ENCODE results near the gene FN3K. TPM values are rescaled to one million over a fixed set of nuclear protein-coding genes. Genes with fewer than 3 reads are reported as not detected.
A peak's percentile ranks its signal among the peaks of the same experiment; 100 is the strongest.

Gene FN3K
- 3.3 TPM for polyA plus RNA-seq (2013, experiment 1 of 2; ENCODE audit: insufficient read length)
- 3.8 TPM for polyA plus RNA-seq (2013, experiment 2 of 2; ENCODE audit: insufficient read length)

GRCh38 chr17:82734987-82735866 is at the start of gene FN3K:
Gene FN3K, plus strand, starts transcription at chr17:82735615. Its CDS starts 22 bp downstream, at chr17:82735637.
- DNase-seq, result peak; percentile 44

- DNase-seq, result no peak
Measured at GRCh38 chr17:82686366-82687324, 48.8 kb upstream of the FN3K start.

GRCh38 chr17:82687375-82687861 is 48.0 kb upstream of the FN3K start:
- no peak for DNase-seq

GRCh38 chr17:82687871-82688270 is 47.5 kb upstream of the FN3K start:
- no peak for DNase-seq

- no peak for DNase-seq
Measured at GRCh38 chr17:82689077-82689476, 46.3 kb upstream of the FN3K start.

GRCh38 chr17:82690786-82691489 is 44.5 kb upstream of the FN3K start:
- no peak for DNase-seq

- no peak for DNase-seq
Measured at GRCh38 chr17:82691714-82692113, 43.7 kb upstream of the FN3K start.

- DNase-seq, result no peak
Measured at GRCh38 chr17:82692268-82692667, 43.1 kb upstream of the FN3K start.

GRCh38 chr17:82693168-82693867 is 42.1 kb upstream of the FN3K start:
- no peak for DNase-seq

- DNase-seq, result no peak
Measured at GRCh38 chr17:82694647-82695046, 40.8 kb upstream of the FN3K start.

GRCh38 chr17:82696259-82696658 is 39.2 kb upstream of the FN3K start:
- no peak for DNase-seq

GRCh38 chr17:82696916-82697807 is 38.3 kb upstream of the FN3K start:
- no peak for DNase-seq

GRCh38 chr17:82697808-82698064 is 37.7 kb upstream of the FN3K start:
- no peak for DNase-seq

- peak; percentile 99 for DNase-seq
Measured at GRCh38 chr17:82698065-82698973, 37.1 kb upstream of the FN3K start, which contains the start of gene RAB40B. Gene RAB40B, minus strand, starts transcription at chr17:82698698. Its CDS starts 102 bp downstream, at chr17:82698596.

- no peak for DNase-seq
Measured at GRCh38 chr17:82698974-82699442, 36.4 kb upstream of the FN3K start.

- DNase-seq, result no peak
Measured at GRCh38 chr17:82699551-82699950, 35.9 kb upstream of the FN3K start.

- DNase-seq, result peak; percentile 57
Measured at GRCh38 chr17:82702231-82702927, 33.0 kb upstream of the FN3K start.

GRCh38 chr17:82703036-82703745 is 32.2 kb upstream of the FN3K start:
- no peak for DNase-seq
